Measurements from ENCODE around the gene CNGA2.
"Not testable (repeated sequence)": the region's sequence is repeated elsewhere in the genome, so short reads cannot be mapped to it uniquely, and the experiment has no call there.

Gene CNGA2

GRCh38 chrX:151734446-151734845, at the start of gene CNGA2:
Gene CNGA2, plus strand, starts transcription at chrX:151734746. Its CDS starts 3,738 bp downstream, at chrX:151738484.
- DNase-seq, result no peak

- DNase-seq, result no peak
Measured at GRCh38 chrX:151687635-151688034, 46.9 kb upstream of the CNGA2 start.

- DNase-seq, result no peak
Measured at GRCh38 chrX:151688695-151689094, 45.9 kb upstream of the CNGA2 start.

- DNase-seq, result no peak
Measured at GRCh38 chrX:151692825-151693224, 41.7 kb upstream of the CNGA2 start.

GRCh38 chrX:151694121-151694520, 40.4 kb upstream of the CNGA2 start:
- no peak for DNase-seq

GRCh38 chrX:151694661-151695582, 39.6 kb upstream of the CNGA2 start, which contains the start of gene PRRG3:
Gene PRRG3, plus strand, starts transcription at chrX:151695458. Its CDS starts 3,357 bp downstream, at chrX:151698815.
- no peak for DNase-seq

GRCh38 chrX:151695583-151696340, 38.8 kb upstream of the CNGA2 start:
- no peak for DNase-seq

- DNase-seq, result not testable (repeated sequence)
Measured at GRCh38 chrX:151697082-151697481, 37.5 kb upstream of the CNGA2 start.

GRCh38 chrX:151697522-151697921, 37.0 kb upstream of the CNGA2 start:
- no peak for DNase-seq

- no peak for DNase-seq
Measured at GRCh38 chrX:151698485-151698884, 36.1 kb upstream of the CNGA2 start.

- no peak for DNase-seq
Measured at GRCh38 chrX:151699746-151700145, 34.8 kb upstream of the CNGA2 start.

GRCh38 chrX:151700581-151700980, 34.0 kb upstream of the CNGA2 start:
- no peak for DNase-seq

GRCh38 chrX:151701071-151701470, 33.5 kb upstream of the CNGA2 start:
- DNase-seq, result no peak

- DNase-seq, result no peak
Measured at GRCh38 chrX:151701531-151701930, 33.0 kb upstream of the CNGA2 start.

GRCh38 chrX:151702026-151702714, 32.4 kb upstream of the CNGA2 start:
- DNase-seq, result no peak

- no peak for DNase-seq
Measured at GRCh38 chrX:151702741-151703340, 31.7 kb upstream of the CNGA2 start.

GRCh38 chrX:151703487-151703886, 31.1 kb upstream of the CNGA2 start:
- DNase-seq, result no peak

- DNase-seq, result no peak
Measured at GRCh38 chrX:151704041-151704663, 30.4 kb upstream of the CNGA2 start.

GRCh38 chrX:151708821-151709220, 25.7 kb upstream of the CNGA2 start:
- DNase-seq, result no peak

GRCh38 chrX:151710457-151710856, 24.1 kb upstream of the CNGA2 start:
- no peak for DNase-seq

- no peak for DNase-seq
Measured at GRCh38 chrX:151711154-151711553, 23.4 kb upstream of the CNGA2 start.

- DNase-seq, result no peak
Measured at GRCh38 chrX:151711787-151712186, 22.8 kb upstream of the CNGA2 start.

Measured in OCI-M1 (cell line).